Type B pancreatic cell (in vitro differentiated cells): ENCODE results near the gene EARS2. TPM values are rescaled to one million over a fixed set of nuclear protein-coding genes. Genes with fewer than 3 reads are reported as not detected.

ENCODE experiments used
- DNase-seq: peaks from one replicate; pipeline ENCODE4 v3.0.0; 2021; ENCODE audit warnings: mixed read lengths; ENCODE audit not compliant: unreplicated experiment; ENCODE audit errors: extremely low spot score
- H3K27ac Mint-ChIP-seq: 2 replicates; pipeline ENCODE4 v1.8.0; 2021; ENCODE audit warnings: mild to moderate bottlenecking, mixed read lengths
- H3K27me3 Mint-ChIP-seq: 2 replicates; pipeline ENCODE4 v1.8.0; 2021; ENCODE audit warnings: mixed read lengths
- H3K36me3 Mint-ChIP-seq: 2 replicates; pipeline ENCODE4 v1.8.0; 2021; ENCODE audit warnings: mixed read lengths
- H3K4me1 Mint-ChIP-seq: one replicate; pipeline ENCODE4 v1.8.0; 2021; ENCODE audit warnings: mixed read lengths; ENCODE audit not compliant: unreplicated experiment
- H3K4me3 Mint-ChIP-seq: 2 replicates; pipeline ENCODE4 v1.8.0; 2021; ENCODE audit warnings: mild to moderate bottlenecking, mixed read lengths
- H3K9me3 Mint-ChIP-seq: 2 replicates; pipeline ENCODE4 v1.8.0; 2021; ENCODE audit warnings: mixed read lengths
- CTCF ChIP-seq: fragments of 200-600 bp; sonication (generic); conservative IDR thresholded peaks from 2 replicates; pipeline ENCODE4 v1.5.0; 2021; ENCODE audit warnings: antibody characterized with exemption, mild to moderate bottlenecking
- total RNA-seq: library from RNA; stranded (reverse); gene quantifications from 2 replicates; pipeline ENCODE4 v1.2.1, GENCODE V29; 2021; ENCODE audit warnings: low replicate concordance

Gene EARS2
- total RNA-seq, 1 donor from 2014 or later = 25.3 TPM

- Mint-ChIP-seq H3K27ac (no peak overlapping the region), H3K36me3 (peaks cover 10% of the 10 kb centered on the region)
Observed at GRCh38 chr16:23538919-23539278, 18.3 kb downstream of the EARS2 start.

GRCh38 chr16:23537390-23537789 lies 19.8 kb downstream of the EARS2 start:
- Mint-ChIP-seq H3K27ac (no peak overlapping the region), H3K9me3 (no peaks in the 10 kb centered on the region)

More at GRCh38 chr16:23538919-23539278, 18.3 kb downstream of the EARS2 start:
- TF ChIP-seq CTCF = no peak
- H3K4me3 Mint-ChIP-seq = no peak overlapping the region
- no peak for DNase-seq
- H3K4me1 Mint-ChIP-seq = no peaks in the 10 kb centered on the region
- H3K27me3 Mint-ChIP-seq = no peaks in the 10 kb centered on the region
- H3K9me3 Mint-ChIP-seq = no peaks in the 10 kb centered on the region

GRCh38 chr16:23535901-23536300 lies 21.2 kb downstream of the EARS2 start:
- no peak overlapping the region for H3K27ac Mint-ChIP-seq
- H3K4me1 Mint-ChIP-seq = no peaks in the 10 kb centered on the region
- no peaks in the 10 kb centered on the region for H3K9me3 Mint-ChIP-seq
- H3K36me3 Mint-ChIP-seq = peaks cover 4% of the 10 kb centered on the region
- H3K27me3 Mint-ChIP-seq = no peaks in the 10 kb centered on the region
- TF ChIP-seq CTCF = no peak
- no peak overlapping the region for H3K4me3 Mint-ChIP-seq
- DNase-seq = no peak

More at GRCh38 chr16:23537390-23537789, 19.8 kb downstream of the EARS2 start:
- H3K27me3 Mint-ChIP-seq = no peaks in the 10 kb centered on the region
- H3K36me3 Mint-ChIP-seq = peaks cover 8% of the 10 kb centered on the region
- no peak for DNase-seq
- TF ChIP-seq CTCF = no peak
- H3K4me3 Mint-ChIP-seq = no peak overlapping the region
- H3K4me1 Mint-ChIP-seq = no peaks in the 10 kb centered on the region

- H3K36me3 Mint-ChIP-seq = peaks cover 4% of the 10 kb centered on the region
- H3K27ac Mint-ChIP-seq = no peak overlapping the region
- H3K4me1 Mint-ChIP-seq = no peaks in the 10 kb centered on the region
- DNase-seq = no peak
- no peak for TF ChIP-seq CTCF
- H3K27me3 Mint-ChIP-seq = no peaks in the 10 kb centered on the region
- H3K9me3 Mint-ChIP-seq = no peaks in the 10 kb centered on the region
- no peak overlapping the region for H3K4me3 Mint-ChIP-seq
Observed at GRCh38 chr16:23534868-23535860, 22.0 kb downstream of the EARS2 start.

GRCh38 chr16:23532448-23532847 lies 24.7 kb downstream of the EARS2 start:
- Mint-ChIP-seq H3K27ac (no peak overlapping the region), H3K27me3 (no peaks in the 10 kb centered on the region), H3K36me3 (peaks cover 4% of the 10 kb centered on the region), H3K4me1 (no peaks in the 10 kb centered on the region), H3K4me3 (no peak overlapping the region), H3K9me3 (no peaks in the 10 kb centered on the region)
- TF ChIP-seq CTCF = no peak
- DNase-seq = no peak
